Measurements from ENCODE around the gene NOG. TPM values are rescaled to one million over a fixed set of nuclear protein-coding genes. Genes with fewer than 3 reads are reported as not detected.

Gene NOG
- total and polyA plus RNA-seq, 2 experiments from 2014 or later, result 0.39 to 0.66 TPM

DNA sequence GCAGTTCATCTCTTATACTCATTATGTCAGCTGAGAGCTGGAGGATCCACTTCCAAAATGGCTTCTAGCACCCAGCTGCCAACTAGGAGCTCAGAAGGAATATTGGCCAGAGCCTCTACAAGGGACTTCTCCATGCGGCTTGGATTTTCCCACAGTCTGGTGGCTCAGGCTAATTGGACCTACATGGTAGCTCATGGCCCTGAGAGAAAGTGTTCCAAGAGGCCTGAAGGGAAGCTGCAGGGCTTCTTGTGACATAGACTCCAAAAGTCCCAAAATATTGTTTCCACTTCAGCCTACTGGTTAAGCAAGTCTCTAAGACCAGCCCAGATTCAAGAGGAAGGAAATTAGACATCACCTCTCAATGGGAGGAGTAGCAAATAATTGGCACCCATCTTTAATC is 6.8 kb downstream of the NOG start:
- H3K4me1 Mint-ChIP-seq, result peaks cover 11% of the 10 kb centered on the region; the same call in 2 of the 3 replicates

DNA sequence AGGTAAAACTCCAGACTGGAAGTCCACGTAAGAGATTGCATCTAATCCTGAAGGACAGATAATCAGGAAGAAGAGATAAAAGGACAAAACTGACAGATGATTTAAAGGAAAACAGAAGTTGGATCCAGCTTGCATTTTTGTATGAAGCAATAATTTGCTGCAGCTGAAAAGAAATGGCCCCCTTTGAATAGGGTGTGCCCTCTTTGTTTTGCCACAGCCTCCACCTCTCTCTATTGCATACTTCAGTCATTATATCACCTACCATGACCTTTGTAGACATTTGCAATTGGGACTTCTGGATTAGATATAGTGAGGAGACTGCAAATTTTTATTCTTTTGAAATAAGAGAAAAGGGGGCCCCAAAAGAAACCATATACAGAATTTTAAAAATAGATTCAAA is 8.1 kb downstream of the NOG start:
- Mint-ChIP-seq H3K27ac (no peak overlapping the region), H3K36me3 (ENCODE audit: low read depth) (no peaks in the 10 kb centered on the region; the same call in 2 of the 3 replicates), H3K27me3 (ENCODE audit: insufficient read depth, low read depth, poor library complexity) (peaks cover 25% of the 10 kb centered on the region), H3K4me3 (no peak overlapping the region), H3K9me3 (no peaks in the 10 kb centered on the region), H3K4me1 (peaks cover 9% of the 10 kb centered on the region; the same call in 2 of the 3 replicates)
- Histone ChIP-seq H3K36me3 (ENCODE audit: insufficient read depth) (no peaks in the 10 kb centered on the region), H3K4me2 (no peak overlapping the region), H3F3A (replicated peaks; ENCODE audit: low read depth) (no peaks in the 10 kb centered on the region), H3K9me2 (ENCODE audit: insufficient read depth) (no peaks in the 10 kb centered on the region), H3K27me3 (ENCODE audit: insufficient read depth) (peaks cover 33% of the 10 kb centered on the region), H3K4me1 (ENCODE audit: insufficient read depth) (peaks cover 11% of the 10 kb centered on the region), H4K20me1 (replicated peaks; ENCODE audit: insufficient read depth) (no peaks in the 10 kb centered on the region; the same call in 1 of the 2 replicates), H3K79me2 (replicated peaks; ENCODE audit: insufficient read depth) (no peaks in the 10 kb centered on the region), H3K27ac (ENCODE audit: low read depth) (no peak overlapping the region), H2AFZ (no peak overlapping the region), H3K4me3 (no peak overlapping the region)
- ATAC-seq (no peak), DNase-seq (ENCODE audit: low spot score) (no peak)
- no peak for TF ChIP-seq NANOG (IDR thresholded peaks at IDR 0.05; ENCODE audit: borderline replicate concordance)
- TF ChIP-seq STAT1 (IDR thresholded peaks at IDR 0.05; ENCODE audit: unreplicated experiment), result no peak
- TF ChIP-seq POLR2AphosphoS5 (IDR thresholded peaks at IDR 0.05; ENCODE audit: low read depth), result no peak
- TF ChIP-seq ZNF331 (CRISPR knock-in tag; IDR thresholded peaks at IDR 0.05; ENCODE audit: low read depth), result no peak
- TF ChIP-seq EZH2 (IDR thresholded peaks at IDR 0.05; ENCODE audit: low read depth, unreplicated experiment), result no peak
- TF ChIP-seq CTCF (conservative IDR thresholded peaks at IDR 0.05; ENCODE audit: low read depth in 2 of 2), result no peak
- TF ChIP-seq JUNB (IDR thresholded peaks at IDR 0.05; ENCODE audit: unreplicated experiment), result no peak
- no peak for TF ChIP-seq ZNF114 (CRISPR knock-in tag; IDR thresholded peaks at IDR 0.05)
- TF ChIP-seq REST (IDR thresholded peaks at IDR 0.05; ENCODE audit: unreplicated experiment), result no peak
- TF ChIP-seq ETS1 (IDR thresholded peaks at IDR 0.05), result no peak

More for the DNA sequence above, 6.8 kb downstream of the NOG start:
- Histone ChIP-seq H3K79me2 (replicated peaks; ENCODE audit: insufficient read depth) (no peaks in the 10 kb centered on the region), H3K36me3 (ENCODE audit: insufficient read depth) (no peaks in the 10 kb centered on the region), H3K27ac (ENCODE audit: low read depth) (no peak overlapping the region), H3K27me3 (ENCODE audit: insufficient read depth) (peaks cover 45% of the 10 kb centered on the region), H3K9me2 (ENCODE audit: insufficient read depth) (no peaks in the 10 kb centered on the region), H3K4me3 (no peak overlapping the region), H2AFZ (no peak overlapping the region), H3F3A (replicated peaks; ENCODE audit: low read depth) (peaks cover 4% of the 10 kb centered on the region; the same call in 1 of the 2 replicates), H3K4me1 (ENCODE audit: insufficient read depth) (peaks cover 13% of the 10 kb centered on the region), H3K4me2 (no peak overlapping the region), H4K20me1 (replicated peaks; ENCODE audit: insufficient read depth) (peaks cover 1% of the 10 kb centered on the region)
- H3K27me3 Mint-ChIP-seq (ENCODE audit: insufficient read depth, low read depth, poor library complexity), result peaks cover 38% of the 10 kb centered on the region
- DNase-seq (ENCODE audit: low spot score) (no peak), ATAC-seq (no peak)
- no peaks in the 10 kb centered on the region; the same call in 2 of the 3 replicates for H3K36me3 Mint-ChIP-seq (ENCODE audit: low read depth)
- no peak overlapping the region for H3K4me3 Mint-ChIP-seq
- TF ChIP-seq EZH2 (IDR thresholded peaks at IDR 0.05; ENCODE audit: low read depth, unreplicated experiment), result no peak
- no peak for TF ChIP-seq REST (IDR thresholded peaks at IDR 0.05; ENCODE audit: unreplicated experiment)
- H3K9me3 Mint-ChIP-seq, result no peaks in the 10 kb centered on the region
- no peak overlapping the region for H3K27ac Mint-ChIP-seq

Data from GM23338 (cell line).